HG03159 (cell line): ENCODE results near the gene ZNF784.

ENCODE experiments used
- ATAC-seq: cut with Tn5 transposase; IDR thresholded peaks from one replicate; pipeline ENCODE4 v1.9.1; 2021; ENCODE audit warnings: mild to moderate bottlenecking, moderate library complexity; ENCODE audit not compliant: unreplicated experiment

The ZNF784 gene

GRCh38 chr19:55624109-55625003 lies at the start of gene ZNF784:
Gene ZNF784 (minus strand): TSS chr19:55624566. CDS start chr19:55624561, 5 bp downstream.
- peak; percentile 54 for ATAC-seq

- ATAC-seq, result no peak
These were observed 49.5 kb upstream of the ZNF784 start for GRCh38 chr19:55673889-55674288.

- no peak for ATAC-seq
These were observed 49.1 kb upstream of the ZNF784 start for GRCh38 chr19:55673465-55673864.

GRCh38 chr19:55672418-55672817 lies 48.1 kb upstream of the ZNF784 start:
- ATAC-seq, result no peak

- ATAC-seq, result no peak
These were observed 46.6 kb upstream of the ZNF784 start for GRCh38 chr19:55671054-55671378.

GRCh38 chr19:55670280-55671053 lies 46.1 kb upstream of the ZNF784 start:
- no peak for ATAC-seq

- no peak for ATAC-seq
These were observed 45.3 kb upstream of the ZNF784 start for GRCh38 chr19:55669418-55670279.

- no peak for ATAC-seq
These were observed 44.4 kb upstream of the ZNF784 start for GRCh38 chr19:55668603-55669348.

- no peak for ATAC-seq
These were observed 43.6 kb upstream of the ZNF784 start for GRCh38 chr19:55667958-55668357.

GRCh38 chr19:55667511-55667910 lies 43.1 kb upstream of the ZNF784 start:
- ATAC-seq, result no peak

- ATAC-seq, result no peak
These were observed 42.6 kb upstream of the ZNF784 start for GRCh38 chr19:55667006-55667381.

GRCh38 chr19:55666343-55667005 lies 42.1 kb upstream of the ZNF784 start:
- no peak for ATAC-seq

GRCh38 chr19:55663846-55664536 lies 39.6 kb upstream of the ZNF784 start:
- ATAC-seq, result no peak

GRCh38 chr19:55661826-55662225 lies 37.5 kb upstream of the ZNF784 start:
- no peak for ATAC-seq

GRCh38 chr19:55660991-55661390 lies 36.6 kb upstream of the ZNF784 start:
- no peak for ATAC-seq

- ATAC-seq, result no peak
These were observed 36.0 kb upstream of the ZNF784 start for GRCh38 chr19:55660404-55660803.

GRCh38 chr19:55659822-55660221 lies 35.5 kb upstream of the ZNF784 start:
- ATAC-seq, result no peak

GRCh38 chr19:55658846-55659459 lies 34.6 kb upstream of the ZNF784 start:
- no peak for ATAC-seq
